ENCODE measurements around the gene STARD8. TPM values are rescaled to one million over a fixed set of nuclear protein-coding genes. Genes with fewer than 3 reads are reported as not detected.

STARD8 gene
- total RNA-seq, 1 experiment from 2014 or later, result not detected

- H3K4me1 ChIP-seq (ENCODE audit: low read length), result no peaks in the 10 kb centered on the region
- H3K36me3 ChIP-seq (ENCODE audit: insufficient read depth, low read length), result no peaks in the 10 kb centered on the region
- H3K27me3 ChIP-seq (ENCODE audit: low read length), result no peaks in the 10 kb centered on the region
- no peak for DNase-seq
- H4K20me1 ChIP-seq (ENCODE audit: insufficient read depth, low read depth, low read length), result no peaks in the 10 kb centered on the region
- no peak overlapping the region for H3K4me2 ChIP-seq (ENCODE audit: low read depth, low read length, poor library complexity, severe bottlenecking)
- H3K9me2 ChIP-seq (replicated peaks; ENCODE audit: insufficient read depth, low read length), result no peaks in the 10 kb centered on the region
- no peak overlapping the region for H3K27ac ChIP-seq (ENCODE audit: low read length)
- H3K4me3 ChIP-seq (ENCODE audit: low read length), result no peak overlapping the region
- no peaks in the 10 kb centered on the region for H3K9me3 ChIP-seq (ENCODE audit: low read length)
- no peak overlapping the region for H3K9ac ChIP-seq (ENCODE audit: low read length)
- H2AFZ ChIP-seq (ENCODE audit: low read length), result no peak overlapping the region
- no peaks in the 10 kb centered on the region for H3K79me2 ChIP-seq (ENCODE audit: low read length)
Measured at GRCh38 chrX:68743754-68744153, 96.3 kb downstream of the STARD8 start.

GRCh38 chrX:68746988-68747387 lies 99.5 kb downstream of the STARD8 start:
- Histone ChIP-seq H3K4me2 (ENCODE audit: low read depth, low read length, poor library complexity, severe bottlenecking) (no peak overlapping the region), H3K27me3 (ENCODE audit: low read length) (no peaks in the 10 kb centered on the region), H3K9me3 (ENCODE audit: low read length) (no peaks in the 10 kb centered on the region), H3K36me3 (ENCODE audit: insufficient read depth, low read length) (no peaks in the 10 kb centered on the region), H3K9ac (ENCODE audit: low read length) (no peak overlapping the region), H4K20me1 (ENCODE audit: insufficient read depth, low read depth, low read length) (no peaks in the 10 kb centered on the region), H3K4me1 (ENCODE audit: low read length) (no peaks in the 10 kb centered on the region), H2AFZ (ENCODE audit: low read length) (no peak overlapping the region), H3K79me2 (ENCODE audit: low read length) (no peaks in the 10 kb centered on the region), H3K9me2 (replicated peaks; ENCODE audit: insufficient read depth, low read length) (no peaks in the 10 kb centered on the region), H3K27ac (ENCODE audit: low read length) (no peak overlapping the region), H3K4me3 (ENCODE audit: low read length) (no peak overlapping the region)
- no peak for DNase-seq

GRCh38 chrX:68748030-68748429 lies 100.6 kb downstream of the STARD8 start:
- Histone ChIP-seq H3K27ac (ENCODE audit: low read length) (no peak overlapping the region), H4K20me1 (ENCODE audit: insufficient read depth, low read depth, low read length) (no peaks in the 10 kb centered on the region), H2AFZ (ENCODE audit: low read length) (no peak overlapping the region), H3K4me3 (ENCODE audit: low read length) (no peak overlapping the region), H3K9ac (ENCODE audit: low read length) (no peak overlapping the region), H3K9me2 (replicated peaks; ENCODE audit: insufficient read depth, low read length) (no peaks in the 10 kb centered on the region), H3K9me3 (ENCODE audit: low read length) (no peaks in the 10 kb centered on the region), H3K79me2 (ENCODE audit: low read length) (no peaks in the 10 kb centered on the region), H3K4me2 (ENCODE audit: low read depth, low read length, poor library complexity, severe bottlenecking) (no peak overlapping the region), H3K4me1 (ENCODE audit: low read length) (no peaks in the 10 kb centered on the region), H3K27me3 (ENCODE audit: low read length) (no peaks in the 10 kb centered on the region), H3K36me3 (ENCODE audit: insufficient read depth, low read length) (no peaks in the 10 kb centered on the region)
- no peak for DNase-seq

GRCh38 chrX:68749426-68749825 lies 102.0 kb downstream of the STARD8 start:
- H3K36me3 ChIP-seq (ENCODE audit: insufficient read depth, low read length), result no peaks in the 10 kb centered on the region
- no peaks in the 10 kb centered on the region for H3K27me3 ChIP-seq (ENCODE audit: low read length)
- H3K79me2 ChIP-seq (ENCODE audit: low read length), result no peaks in the 10 kb centered on the region

GRCh38 chrX:68750316-68750715 lies 102.8 kb downstream of the STARD8 start:
- H3K9me2 ChIP-seq (replicated peaks; ENCODE audit: insufficient read depth, low read length), result no peaks in the 10 kb centered on the region
- H3K4me1 ChIP-seq (ENCODE audit: low read length), result no peaks in the 10 kb centered on the region

More at GRCh38 chrX:68749426-68749825, 102.0 kb downstream of the STARD8 start:
- no peak overlapping the region for H2AFZ ChIP-seq (ENCODE audit: low read length)
- H3K9me3 ChIP-seq (ENCODE audit: low read length), result no peaks in the 10 kb centered on the region
- no peak overlapping the region for H3K4me3 ChIP-seq (ENCODE audit: low read length)
- DNase-seq, result no peak
- H3K27ac ChIP-seq (ENCODE audit: low read length), result no peak overlapping the region
- no peak overlapping the region for H3K4me2 ChIP-seq (ENCODE audit: low read depth, low read length, poor library complexity, severe bottlenecking)
- no peaks in the 10 kb centered on the region for H3K9me2 ChIP-seq (replicated peaks; ENCODE audit: insufficient read depth, low read length)
- no peaks in the 10 kb centered on the region for H4K20me1 ChIP-seq (ENCODE audit: insufficient read depth, low read depth, low read length)
- H3K9ac ChIP-seq (ENCODE audit: low read length), result no peak overlapping the region
- H3K4me1 ChIP-seq (ENCODE audit: low read length), result no peaks in the 10 kb centered on the region

GRCh38 chrX:68751372-68751771 lies 103.9 kb downstream of the STARD8 start:
- H3K9me3 ChIP-seq (ENCODE audit: low read length), result no peaks in the 10 kb centered on the region
- no peak overlapping the region for H3K4me3 ChIP-seq (ENCODE audit: low read length)
- H4K20me1 ChIP-seq (ENCODE audit: insufficient read depth, low read depth, low read length), result no peaks in the 10 kb centered on the region
- no peaks in the 10 kb centered on the region for H3K4me1 ChIP-seq (ENCODE audit: low read length)
- no peak overlapping the region for H3K27ac ChIP-seq (ENCODE audit: low read length)
- no peaks in the 10 kb centered on the region for H3K36me3 ChIP-seq (ENCODE audit: insufficient read depth, low read length)
- no peaks in the 10 kb centered on the region for H3K79me2 ChIP-seq (ENCODE audit: low read length)
- H2AFZ ChIP-seq (ENCODE audit: low read length), result no peak overlapping the region
- H3K9ac ChIP-seq (ENCODE audit: low read length), result no peak overlapping the region
- H3K27me3 ChIP-seq (ENCODE audit: low read length), result no peaks in the 10 kb centered on the region
- H3K4me2 ChIP-seq (ENCODE audit: low read depth, low read length, poor library complexity, severe bottlenecking), result no peak overlapping the region
- no peaks in the 10 kb centered on the region for H3K9me2 ChIP-seq (replicated peaks; ENCODE audit: insufficient read depth, low read length)
- no peak for DNase-seq

More at GRCh38 chrX:68750316-68750715, 102.8 kb downstream of the STARD8 start:
- Histone ChIP-seq H3K27me3 (ENCODE audit: low read length) (no peaks in the 10 kb centered on the region), H3K9me3 (ENCODE audit: low read length) (no peaks in the 10 kb centered on the region), H3K4me3 (ENCODE audit: low read length) (no peak overlapping the region), H2AFZ (ENCODE audit: low read length) (no peak overlapping the region), H3K9ac (ENCODE audit: low read length) (no peak overlapping the region), H3K27ac (ENCODE audit: low read length) (no peak overlapping the region), H3K79me2 (ENCODE audit: low read length) (no peaks in the 10 kb centered on the region), H3K36me3 (ENCODE audit: insufficient read depth, low read length) (no peaks in the 10 kb centered on the region), H3K4me2 (ENCODE audit: low read depth, low read length, poor library complexity, severe bottlenecking) (no peak overlapping the region), H4K20me1 (ENCODE audit: insufficient read depth, low read depth, low read length) (no peaks in the 10 kb centered on the region)
- DNase-seq, result no peak

- no peaks in the 10 kb centered on the region for H3K79me2 ChIP-seq (ENCODE audit: low read length)
- DNase-seq, result no peak
- no peaks in the 10 kb centered on the region for H3K27me3 ChIP-seq (ENCODE audit: low read length)
- H3K4me1 ChIP-seq (ENCODE audit: low read length), result no peaks in the 10 kb centered on the region
- no peak overlapping the region for H3K27ac ChIP-seq (ENCODE audit: low read length)
- no peak overlapping the region for H3K4me2 ChIP-seq (ENCODE audit: low read depth, low read length, poor library complexity, severe bottlenecking)
- no peaks in the 10 kb centered on the region for H3K9me2 ChIP-seq (replicated peaks; ENCODE audit: insufficient read depth, low read length)
- H3K36me3 ChIP-seq (ENCODE audit: insufficient read depth, low read length), result no peaks in the 10 kb centered on the region
- H3K9ac ChIP-seq (ENCODE audit: low read length), result no peak overlapping the region
- no peaks in the 10 kb centered on the region for H4K20me1 ChIP-seq (ENCODE audit: insufficient read depth, low read depth, low read length)
- no peak overlapping the region for H3K4me3 ChIP-seq (ENCODE audit: low read length)
- H2AFZ ChIP-seq (ENCODE audit: low read length), result no peak overlapping the region
- H3K9me3 ChIP-seq (ENCODE audit: low read length), result no peaks in the 10 kb centered on the region
Measured at GRCh38 chrX:68753218-68753617, 105.8 kb downstream of the STARD8 start.

- no peaks in the 10 kb centered on the region for H3K4me1 ChIP-seq (ENCODE audit: low read length)
- DNase-seq, result no peak
- H3K9me2 ChIP-seq (replicated peaks; ENCODE audit: insufficient read depth, low read length), result no peaks in the 10 kb centered on the region
- H3K9ac ChIP-seq (ENCODE audit: low read length), result no peak overlapping the region
- H3K36me3 ChIP-seq (ENCODE audit: insufficient read depth, low read length), result no peaks in the 10 kb centered on the region
- H3K27me3 ChIP-seq (ENCODE audit: low read length), result no peaks in the 10 kb centered on the region
- no peaks in the 10 kb centered on the region for H3K79me2 ChIP-seq (ENCODE audit: low read length)
- no peak overlapping the region for H3K27ac ChIP-seq (ENCODE audit: low read length)
- no peak overlapping the region for H3K4me2 ChIP-seq (ENCODE audit: low read depth, low read length, poor library complexity, severe bottlenecking)
- H3K9me3 ChIP-seq (ENCODE audit: low read length), result no peaks in the 10 kb centered on the region
- H4K20me1 ChIP-seq (ENCODE audit: insufficient read depth, low read depth, low read length), result no peaks in the 10 kb centered on the region
- no peak overlapping the region for H3K4me3 ChIP-seq (ENCODE audit: low read length)
- no peak overlapping the region for H2AFZ ChIP-seq (ENCODE audit: low read length)
Measured at GRCh38 chrX:68754406-68754805, 106.9 kb downstream of the STARD8 start.

GRCh38 chrX:68755616-68756125 lies 108.2 kb downstream of the STARD8 start:
- no peak overlapping the region for H3K4me3 ChIP-seq (ENCODE audit: low read length)
- H3K27ac ChIP-seq (ENCODE audit: low read length), result no peak overlapping the region
- no peak overlapping the region for H3K4me2 ChIP-seq (ENCODE audit: low read depth, low read length, poor library complexity, severe bottlenecking)

More at GRCh38 chrX:68755616-68756125, 108.2 kb downstream of the STARD8 start:
- no peaks in the 10 kb centered on the region for H3K79me2 ChIP-seq (ENCODE audit: low read length)
- no peaks in the 10 kb centered on the region for H3K27me3 ChIP-seq (ENCODE audit: low read length)
- H3K9me2 ChIP-seq (replicated peaks; ENCODE audit: insufficient read depth, low read length), result no peaks in the 10 kb centered on the region
- H3K9me3 ChIP-seq (ENCODE audit: low read length), result no peaks in the 10 kb centered on the region
- H3K9ac ChIP-seq (ENCODE audit: low read length), result no peak overlapping the region
- DNase-seq, result no peak
- no peaks in the 10 kb centered on the region for H3K36me3 ChIP-seq (ENCODE audit: insufficient read depth, low read length)
- H4K20me1 ChIP-seq (ENCODE audit: insufficient read depth, low read depth, low read length), result no peaks in the 10 kb centered on the region
- no peak overlapping the region for H2AFZ ChIP-seq (ENCODE audit: low read length)
- no peaks in the 10 kb centered on the region for H3K4me1 ChIP-seq (ENCODE audit: low read length)

Measured in Karpas-422 (cell line).